Sciatic nerve (tissue), 1 donor: ENCODE data around the gene HEPHL1. TPM values are rescaled to one million over a fixed set of nuclear protein-coding genes. Genes with fewer than 3 reads are reported as not detected.

Experiments
- total RNA-seq: library from RNA; stranded (reverse); fragmentation: NEBNext Ultra II Directional; extraction: Animal tissue kit (Norgen Biotek cat#: 25700); gene quantifications from one replicate; pipeline ENCODE4 v1.2.1, GENCODE V29; 2021
- donor health status: DM: no; HTN: no; CAD: no.

HEPHL1 gene
- total RNA-seq, 1 donor from 2014 or later = not detected

Other genes starting within 250 kb of the HEPHL1 start
- gene MED17, start 237.1 kb upstream of the HEPHL1 start, total RNA-seq = 29.0 TPM
- gene VSTM5, start 170.7 kb upstream of the HEPHL1 start, total RNA-seq = 1.4 TPM
- 18.3 TPM for gene PANX1, start 107.5 kb downstream of the HEPHL1 start, total RNA-seq